ENCODE data around the gene CORIN.

The CORIN gene

DNA sequence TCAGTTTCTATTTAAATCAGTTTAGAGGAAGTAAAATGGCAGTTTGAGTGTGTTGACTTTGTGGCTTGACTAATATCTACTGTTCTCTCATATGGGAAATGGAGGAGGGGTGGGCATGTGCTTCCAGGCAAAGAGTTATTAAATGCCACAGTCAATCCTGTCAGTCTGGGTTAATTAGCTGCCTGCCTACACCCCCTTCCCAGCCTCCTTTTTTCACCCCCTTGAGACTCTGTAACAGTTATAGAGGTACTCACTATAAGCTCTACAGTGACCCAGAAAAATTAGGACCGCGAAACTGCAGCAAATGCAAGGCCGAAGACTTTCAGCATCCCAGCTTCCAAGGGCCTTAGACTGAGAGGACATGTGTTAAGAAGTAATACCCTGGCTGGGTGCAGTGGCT lies 165.2 kb downstream of the CORIN start:
- no peak for DNase-seq

- no peak for DNase-seq
Measured at GRCh38 chr4:47669946-47670345, 167.9 kb downstream of the CORIN start.

GRCh38 chr4:47668810-47669408 lies 169.0 kb downstream of the CORIN start:
- no peak for DNase-seq

DNA sequence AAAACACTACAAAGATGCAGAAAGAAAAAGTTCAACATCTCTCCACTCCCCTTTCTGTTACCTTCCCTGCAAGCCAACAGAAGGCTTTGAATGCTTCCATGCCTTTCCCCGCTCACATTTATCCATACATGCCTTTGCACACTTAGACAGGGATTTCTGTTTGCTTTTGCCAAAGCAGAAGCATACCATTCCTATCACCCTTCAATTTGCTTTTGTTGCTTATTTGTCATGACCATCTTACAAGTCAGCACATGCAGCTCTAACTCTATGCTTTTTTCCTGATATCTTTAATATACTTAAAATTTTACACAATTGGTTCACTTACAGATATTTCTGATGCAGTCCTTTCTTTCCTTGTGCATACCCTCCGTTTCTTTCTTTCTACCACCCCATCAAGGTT lies 169.6 kb downstream of the CORIN start:
- no peak for DNase-seq

DNA sequence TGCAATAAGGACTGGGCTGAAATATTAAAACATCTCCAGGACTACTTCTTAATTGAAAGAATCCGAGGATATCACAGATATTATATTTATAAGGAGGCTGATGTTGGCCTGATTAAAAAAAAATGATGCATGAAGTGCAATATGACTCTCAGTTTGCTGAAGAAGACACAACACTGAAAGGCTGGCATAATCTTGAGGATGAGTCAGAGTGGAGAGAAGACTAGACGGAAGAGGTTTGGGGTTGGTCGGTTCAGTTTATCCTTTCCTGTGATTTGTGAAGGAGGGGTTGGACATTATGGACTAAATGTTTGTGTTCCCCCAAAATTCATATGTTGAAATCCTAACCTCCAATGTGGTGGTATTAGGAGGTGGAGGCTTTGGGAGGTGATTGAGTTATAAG lies 170.3 kb downstream of the CORIN start:
- no peak for DNase-seq

GRCh38 chr4:47664051-47664826 lies 173.6 kb downstream of the CORIN start:
- DNase-seq = no peak

- DNase-seq = no peak
Measured at GRCh38 chr4:47662975-47663374, 174.9 kb downstream of the CORIN start.

- DNase-seq = no peak
Measured at GRCh38 chr4:47661741-47662140, 176.1 kb downstream of the CORIN start.

GRCh38 chr4:47659342-47659741 lies 178.5 kb downstream of the CORIN start:
- no peak for DNase-seq

DNA sequence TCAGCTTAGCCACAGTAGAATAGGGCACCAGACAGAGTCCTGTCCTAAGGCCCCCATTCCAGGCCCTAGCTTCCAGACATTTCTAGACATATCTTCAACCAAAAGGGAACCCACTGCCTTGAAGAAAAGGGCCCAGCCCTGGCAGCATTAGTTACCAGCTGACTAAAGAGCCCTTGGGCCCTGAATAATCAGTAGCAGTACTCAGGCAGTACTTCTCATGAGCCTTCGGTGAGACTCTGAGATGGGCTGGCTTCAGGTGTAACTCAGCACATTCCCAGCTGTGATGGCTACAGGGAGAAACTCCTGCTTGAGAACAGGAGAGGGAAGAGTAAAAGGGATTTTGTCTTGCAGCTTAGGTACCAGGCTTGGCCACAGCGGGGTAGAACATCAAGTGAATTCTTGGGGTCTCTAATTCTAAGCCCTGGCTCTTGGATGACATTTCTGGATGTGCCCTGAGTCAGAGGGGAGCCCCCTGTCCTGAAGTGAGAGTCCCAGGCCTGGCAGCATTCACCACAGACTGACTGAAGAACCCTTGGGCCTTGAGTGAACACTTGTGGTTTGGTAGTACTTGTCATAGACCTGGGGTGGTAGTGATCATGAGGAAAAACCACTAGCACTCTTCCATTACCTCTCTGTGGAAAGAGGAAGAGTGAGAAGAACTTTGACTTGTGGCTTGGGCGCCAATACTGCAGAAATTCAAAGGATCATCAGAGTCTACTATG lies 182.7 kb downstream of the CORIN start:
- DNase-seq = no peak

GRCh38 chr4:47652092-47652491 lies 185.8 kb downstream of the CORIN start:
- no peak for DNase-seq

GRCh38 chr4:47651231-47651630 lies 186.6 kb downstream of the CORIN start:
- DNase-seq = no peak

GRCh38 chr4:47650584-47651130 lies 187.2 kb downstream of the CORIN start:
- no peak for DNase-seq

DNA sequence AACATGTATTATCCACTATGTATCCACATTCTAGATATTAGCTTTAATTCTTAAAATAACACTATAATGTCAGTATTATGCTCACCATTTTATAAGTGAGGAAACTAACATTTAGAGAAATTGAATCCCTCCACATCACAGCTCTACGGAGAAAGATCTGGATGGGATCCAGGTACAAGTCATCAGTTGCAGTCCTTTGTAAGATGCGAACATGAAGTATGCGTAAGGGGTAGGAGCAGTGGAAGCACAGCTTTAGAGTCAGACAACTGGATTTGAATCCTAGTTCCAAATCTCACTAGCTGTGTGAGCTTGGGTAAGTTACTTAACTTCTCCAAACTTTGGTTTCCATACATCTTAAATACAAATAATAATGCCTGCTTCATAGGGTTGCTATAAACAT lies 190.3 kb downstream of the CORIN start:
- DNase-seq = no peak

- no peak for DNase-seq
Measured at GRCh38 chr4:47647029-47647428, 190.8 kb downstream of the CORIN start.

DNA sequence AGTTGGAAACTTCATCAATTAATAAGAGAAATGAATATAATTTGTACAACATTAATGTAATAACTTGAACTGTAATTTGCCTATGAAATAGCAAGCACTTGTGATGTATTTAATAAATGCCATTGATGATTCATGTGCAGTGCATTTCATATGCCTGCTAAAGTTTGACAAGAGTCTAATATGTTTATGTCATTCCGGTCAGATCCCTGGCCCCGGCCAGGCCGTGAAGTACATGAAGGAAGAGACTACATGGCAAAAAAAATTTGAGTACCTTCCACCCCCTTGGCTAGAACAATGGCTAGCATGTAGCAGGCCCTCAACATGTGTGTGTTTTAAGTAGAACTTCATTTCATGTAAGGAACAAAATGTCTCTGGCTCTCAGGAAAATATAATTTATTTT lies 191.5 kb downstream of the CORIN start:
- no peak for DNase-seq

- DNase-seq = no peak
Measured at GRCh38 chr4:47643845-47644244, 194.0 kb downstream of the CORIN start.

DNA sequence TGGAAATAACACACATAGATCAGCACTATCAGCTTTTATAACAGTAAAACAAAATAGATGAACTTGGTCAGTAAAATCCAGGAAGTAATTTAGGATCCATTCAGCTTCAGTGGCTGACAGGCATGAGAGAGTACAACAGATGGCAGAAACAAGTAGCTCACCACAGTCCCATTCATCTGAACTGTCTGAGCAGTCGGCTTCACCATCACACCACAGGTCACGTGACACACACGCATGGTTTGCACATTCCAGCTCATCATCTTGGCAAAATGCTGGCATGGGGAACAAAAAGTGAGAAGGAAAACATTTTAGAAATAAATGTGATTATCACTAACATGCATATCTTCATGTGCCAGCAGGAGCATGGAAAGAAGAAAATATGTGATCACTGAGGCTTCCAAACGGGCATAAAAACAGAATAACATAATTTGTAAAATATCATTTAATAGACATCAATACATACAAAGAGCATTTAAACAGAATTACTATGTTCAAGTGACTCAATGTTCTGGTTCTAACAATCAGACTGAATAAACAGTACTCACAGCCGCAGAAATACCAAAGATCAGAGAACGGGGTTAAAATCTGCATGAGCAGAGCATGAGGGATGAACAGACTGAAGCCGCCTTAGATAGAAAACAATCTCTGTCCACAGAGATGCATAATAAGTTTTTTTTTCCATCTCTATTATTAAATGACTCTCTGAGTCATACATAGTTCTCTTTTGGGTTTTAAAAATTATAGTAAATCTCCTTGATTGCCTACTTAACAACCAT lies 194.7 kb downstream of the CORIN start:
- DNase-seq = no peak

GRCh38 chr4:47642191-47642830 lies 195.6 kb downstream of the CORIN start:
- DNase-seq = no peak

- no peak for DNase-seq
Measured at GRCh38 chr4:47641755-47642154, 196.1 kb downstream of the CORIN start.

- no peak for DNase-seq
Measured at GRCh38 chr4:47640911-47641310, 197.0 kb downstream of the CORIN start.

GRCh38 chr4:47639531-47639930 lies 198.3 kb downstream of the CORIN start:
- no peak for DNase-seq

DNA sequence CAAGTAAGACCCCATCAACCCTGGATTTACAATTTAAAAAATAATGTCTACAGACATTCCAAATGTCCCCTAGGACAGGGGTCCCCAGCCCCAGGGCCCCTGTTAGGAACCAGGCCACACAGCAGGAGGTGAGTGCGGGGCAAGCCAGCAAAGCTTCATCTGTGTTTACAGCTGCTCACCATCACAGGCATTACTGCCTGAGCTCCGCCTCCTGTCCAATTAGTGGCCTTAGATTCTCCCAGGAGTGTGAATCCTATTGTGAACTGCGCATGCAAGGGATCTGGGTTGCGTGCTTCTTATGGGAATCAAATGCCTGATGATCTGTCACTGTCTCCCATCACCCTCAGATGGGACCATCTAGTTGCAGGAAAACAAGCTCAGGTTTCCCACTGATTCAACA lies 206.7 kb downstream of the CORIN start:
- no peak for DNase-seq

All from islet precursor cell (in vitro differentiated cells).